Thyroid gland (tissue), 4 donors: ENCODE data around the gene ANKRD13D.

Experiments
- POLR2A ChIP-seq, 2 donors: fragments of 450-650 bp; IDR thresholded peaks; one replicate each; pipeline ENCODE4 v1.6.1; 2017; ENCODE audit warnings: antibody characterized with exemption in 2 of 2, mild to moderate bottlenecking in 2 of 2, moderate library complexity in 1 of 2
- TF ChIP-seq, protein P1 (sequence below), 6 experiments: fragments of 200-600 bp in 3 of 6; fragments of 450-650 bp in 3 of 6; sonication (generic) in 3 of 6; IDR thresholded peaks; one replicate each; pipeline ENCODE4 v1.5.1; 2016 to 2019; ENCODE audit warnings: antibody characterized with exemption in 6 of 6, mild to moderate bottlenecking in 2 of 6, inconsistent platforms in 1 of 6, moderate library complexity in 1 of 6

DNA sequence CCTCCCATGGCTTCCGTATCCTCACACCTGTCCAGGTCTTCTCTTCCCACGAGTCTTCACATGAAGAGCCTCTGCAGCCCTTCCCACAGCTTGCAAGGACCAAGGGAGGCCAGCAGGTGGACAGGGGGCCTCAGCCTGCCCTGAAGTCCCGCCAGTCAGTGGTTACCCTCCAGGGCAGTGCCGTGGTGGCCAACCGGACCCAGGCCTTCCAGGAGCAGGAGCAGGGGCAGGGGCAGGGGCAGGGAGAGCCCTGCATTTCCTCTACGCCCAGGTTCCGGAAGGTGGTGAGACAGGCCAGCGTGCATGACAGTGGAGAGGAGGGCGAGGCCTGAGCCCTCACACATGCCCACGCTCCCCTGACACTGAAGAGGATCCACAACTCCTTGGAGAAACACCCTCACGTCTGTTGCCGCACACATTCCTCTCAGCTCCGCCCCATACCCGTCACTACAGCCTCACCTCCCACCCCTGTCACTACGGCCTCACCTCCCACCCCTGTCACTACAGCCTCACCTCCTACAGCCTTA, 22.5 kb downstream of the ANKRD13D start:
- TF ChIP-seq, protein P1, sequence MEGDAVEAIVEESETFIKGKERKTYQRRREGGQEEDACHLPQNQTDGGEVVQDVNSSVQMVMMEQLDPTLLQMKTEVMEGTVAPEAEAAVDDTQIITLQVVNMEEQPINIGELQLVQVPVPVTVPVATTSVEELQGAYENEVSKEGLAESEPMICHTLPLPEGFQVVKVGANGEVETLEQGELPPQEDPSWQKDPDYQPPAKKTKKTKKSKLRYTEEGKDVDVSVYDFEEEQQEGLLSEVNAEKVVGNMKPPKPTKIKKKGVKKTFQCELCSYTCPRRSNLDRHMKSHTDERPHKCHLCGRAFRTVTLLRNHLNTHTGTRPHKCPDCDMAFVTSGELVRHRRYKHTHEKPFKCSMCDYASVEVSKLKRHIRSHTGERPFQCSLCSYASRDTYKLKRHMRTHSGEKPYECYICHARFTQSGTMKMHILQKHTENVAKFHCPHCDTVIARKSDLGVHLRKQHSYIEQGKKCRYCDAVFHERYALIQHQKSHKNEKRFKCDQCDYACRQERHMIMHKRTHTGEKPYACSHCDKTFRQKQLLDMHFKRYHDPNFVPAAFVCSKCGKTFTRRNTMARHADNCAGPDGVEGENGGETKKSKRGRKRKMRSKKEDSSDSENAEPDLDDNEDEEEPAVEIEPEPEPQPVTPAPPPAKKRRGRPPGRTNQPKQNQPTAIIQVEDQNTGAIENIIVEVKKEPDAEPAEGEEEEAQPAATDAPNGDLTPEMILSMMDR (IDR thresholded peaks at IDR 0.05), result no peak
- no peak for TF ChIP-seq POLR2A (IDR thresholded peaks at IDR 0.05)
